A673 (cell line): ENCODE measurements around the gene CYP2A7.
"Not testable (repeated sequence)": the region's sequence is repeated elsewhere in the genome, so short reads cannot be mapped to it uniquely, and the experiment has no call there.

ENCODE experiments used
- CTCF ChIP-seq: fragments of 300-800, 200-600 bp; sonication (generic); conservative IDR thresholded peaks from 2 replicates; pipeline ENCODE4 v1.5.1; 2017; ENCODE audit warnings: low read depth, mild to moderate bottlenecking, antibody characterized with exemption, low read length, moderate library complexity, mixed read lengths
- EZH2 ChIP-seq: fragments of 200-600 bp; sonication (generic); IDR thresholded peaks from 2 replicates; pipeline ENCODE4 v1.6.1; 2017; ENCODE audit warnings: borderline replicate concordance, low read depth, mild to moderate bottlenecking, mixed read lengths, antibody characterized with exemption, low read length; ENCODE audit not compliant: poor library complexity, severe bottlenecking

DNA sequence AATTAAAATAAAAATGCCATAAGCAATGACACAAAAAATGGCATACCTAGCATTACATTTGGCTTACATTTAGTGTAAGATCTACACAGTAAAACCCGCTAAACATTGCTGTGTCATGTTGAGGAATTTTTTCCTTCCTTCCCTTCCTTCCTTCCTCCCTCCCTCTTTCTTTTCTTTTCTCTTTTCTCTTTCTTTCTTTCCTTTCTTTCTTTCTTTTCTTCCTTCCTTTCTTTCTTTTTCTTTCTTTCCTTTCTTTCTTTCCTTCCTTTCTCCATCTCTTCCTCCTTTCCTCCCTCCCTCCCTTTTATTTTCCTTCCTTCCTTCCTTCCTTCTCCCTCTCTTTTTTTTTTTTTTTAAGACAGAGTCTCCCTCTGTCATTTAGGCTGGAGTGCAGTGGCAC, 43.6 kb downstream of the CYP2A7 start:
- not testable (repeated sequence) for TF ChIP-seq CTCF, EZH2
